Kidney (tissue), 14 donors: Measurements from ENCODE around the gene SASH1. TPM values are rescaled to one million over a fixed set of nuclear protein-coding genes. Genes with fewer than 3 reads are reported as not detected.

Experiments used
- DNase-seq, 5 donors: peaks; one replicate each; pipeline ENCODE4 v3.0.0-alpha.2; 2013 to 2020
- FAIRE-seq: peaks from 2 replicates; lab custom pipeline; 2012; peaks lifted over from hg19 to GRCh38; lab: Jason Lieb, UNC
- H3K27ac ChIP-seq, 2 donors: one replicate each; pipeline ENCODE4 v1.7.0; 2013; ENCODE audit warnings: low read depth in 2 of 2, low read length in 2 of 2, inconsistent platforms in 1 of 2
- H3K27me3 ChIP-seq: one replicate; pipeline ENCODE4 v1.7.1; 2013; ENCODE audit warnings: low read length, inconsistent platforms; ENCODE audit not compliant: control insufficient read depth, insufficient read depth
- H3K36me3 ChIP-seq, 3 donors: one replicate each; pipeline versions ENCODE4 v1.7.0 to v1.7.1; 2013; ENCODE audit warnings: low read length in 3 of 3, control low read depth in 1 of 3, inconsistent platforms in 1 of 3; ENCODE audit not compliant: insufficient read depth in 3 of 3, control insufficient read depth in 2 of 3
- H3K4me1 ChIP-seq, 3 donors: one replicate each; pipeline versions ENCODE4 v1.7.0 to v1.7.1; 2013; ENCODE audit warnings: low read length in 3 of 3, inconsistent platforms in 1 of 3, low read depth in 1 of 3; ENCODE audit not compliant: control insufficient read depth in 2 of 3, insufficient read depth in 2 of 3
- H3K4me3 ChIP-seq, 3 donors: one replicate each; pipeline versions ENCODE4 v1.7.0 to v1.8.1; 2013; ENCODE audit warnings: low read length in 3 of 3, control low read depth in 1 of 3, inconsistent platforms in 1 of 3
- H3K9ac ChIP-seq, 3 donors: one replicate each; pipeline versions ENCODE4 v1.7.0 to v1.7.1; 2013; ENCODE audit warnings: low read length in 3 of 3, control low read depth in 1 of 3, inconsistent platforms in 1 of 3
- H3K9me3 ChIP-seq, 3 donors: one replicate each; pipeline versions ENCODE4 v1.7.0 to v1.7.1; 2013; ENCODE audit warnings: low read length in 3 of 3, control low read depth in 1 of 3, inconsistent platforms in 1 of 3; ENCODE audit not compliant: control insufficient read depth in 2 of 3, insufficient read depth in 1 of 3
- intact Hi-C: fragments of 100-400 bp; cut with DNase I; formaldehyde crosslinking; loops from one replicate; pipeline ENCODE4 v1.11.1; 2022
- polyA plus RNA-seq: library from polyadenylated mRNA; stranded (reverse); fragments of 350-450 nt; fragmentation: Illumina TruSeq; extraction: RNeasy Lipid Tissue Mini Kit (QIAGEN cat#74804); gene quantifications from one replicate; pipeline ENCODE4 v1.2.3, GENCODE V29; 2014; ENCODE audit warnings: low read depth, low replicate concordance; ENCODE audit not compliant: insufficient read depth
- total RNA-seq: library from RNA; stranded (reverse); fragmentation: NEBNext Ultra II Directional; extraction: Animal tissue kit (Norgen Biotek cat#: 25700); gene quantifications from one replicate; pipeline ENCODE4 v1.2.1, GENCODE V29; 2021
- TF ChIP-seq, protein P1 (sequence below): IDR thresholded peaks from 3 replicates; pipeline ENCODE4 v1.5.1; 2012; ENCODE audit warnings: mild to moderate bottlenecking, moderate library complexity, borderline replicate concordance; ENCODE audit not compliant: insufficient read depth; ENCODE audit errors: extremely low read depth
- donor health status: control.
- donor health status: control.
- donor health status: control.
- donor health status: control.
- donor health status: control.
- donor health status: DM: yes; HTN: yes; CAD: no.
- donor health status: Normal renal cell carcinoma (clear cell type).

The SASH1 gene
- total and polyA plus RNA-seq, 2 donors from 2014 or later, result 6.2 to 148 TPM

DNA sequence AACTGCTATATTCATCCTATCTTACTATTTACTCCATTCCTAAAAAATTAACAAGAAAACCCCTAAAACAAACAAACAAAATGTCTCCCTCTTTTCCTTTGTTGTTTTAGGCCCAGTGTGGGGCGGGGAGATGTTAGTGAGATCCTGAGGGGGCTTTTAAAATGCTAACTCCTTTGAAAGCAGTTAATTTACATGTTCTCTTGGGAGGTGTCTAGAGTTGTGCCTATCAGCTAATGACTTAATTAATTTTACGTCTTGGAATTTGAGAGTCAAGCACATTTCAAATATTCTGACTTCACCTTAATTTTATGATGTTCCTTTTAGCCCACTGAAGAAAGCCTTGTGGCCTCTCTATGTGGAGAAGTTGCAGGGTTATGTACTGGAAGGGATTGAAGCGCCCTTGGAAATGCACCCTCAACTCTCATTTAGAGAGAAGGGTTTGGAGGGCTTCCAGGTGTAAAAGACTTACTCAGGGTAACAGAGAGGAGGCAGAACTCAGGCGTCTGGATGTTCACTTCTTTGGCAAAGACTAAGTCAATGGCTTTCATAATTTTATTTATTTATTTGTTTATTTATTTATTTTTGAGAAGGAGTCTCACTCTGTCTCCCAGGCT is 4.9 kb downstream of the SASH1 start:
- no peak overlapping the region for H3K9ac ChIP-seq
- DNase-seq (no peak), FAIRE-seq (no peak)
- intact Hi-C loops, result no loop called here
- no peaks in the 10 kb centered on the region for H3K27me3 ChIP-seq
- no peak overlapping the region for H3K4me3 ChIP-seq
- H3K36me3 ChIP-seq, result no peaks in the 10 kb centered on the region
- H3K9me3 ChIP-seq, result no peaks in the 10 kb centered on the region
- no peak overlapping the region for H3K27ac ChIP-seq
- H3K4me1 ChIP-seq, result peaks cover 0 to 4% (median 0%) of the 10 kb centered on the region in 3 donors
- TF ChIP-seq, protein P1, sequence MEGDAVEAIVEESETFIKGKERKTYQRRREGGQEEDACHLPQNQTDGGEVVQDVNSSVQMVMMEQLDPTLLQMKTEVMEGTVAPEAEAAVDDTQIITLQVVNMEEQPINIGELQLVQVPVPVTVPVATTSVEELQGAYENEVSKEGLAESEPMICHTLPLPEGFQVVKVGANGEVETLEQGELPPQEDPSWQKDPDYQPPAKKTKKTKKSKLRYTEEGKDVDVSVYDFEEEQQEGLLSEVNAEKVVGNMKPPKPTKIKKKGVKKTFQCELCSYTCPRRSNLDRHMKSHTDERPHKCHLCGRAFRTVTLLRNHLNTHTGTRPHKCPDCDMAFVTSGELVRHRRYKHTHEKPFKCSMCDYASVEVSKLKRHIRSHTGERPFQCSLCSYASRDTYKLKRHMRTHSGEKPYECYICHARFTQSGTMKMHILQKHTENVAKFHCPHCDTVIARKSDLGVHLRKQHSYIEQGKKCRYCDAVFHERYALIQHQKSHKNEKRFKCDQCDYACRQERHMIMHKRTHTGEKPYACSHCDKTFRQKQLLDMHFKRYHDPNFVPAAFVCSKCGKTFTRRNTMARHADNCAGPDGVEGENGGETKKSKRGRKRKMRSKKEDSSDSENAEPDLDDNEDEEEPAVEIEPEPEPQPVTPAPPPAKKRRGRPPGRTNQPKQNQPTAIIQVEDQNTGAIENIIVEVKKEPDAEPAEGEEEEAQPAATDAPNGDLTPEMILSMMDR, result no peak

DNA sequence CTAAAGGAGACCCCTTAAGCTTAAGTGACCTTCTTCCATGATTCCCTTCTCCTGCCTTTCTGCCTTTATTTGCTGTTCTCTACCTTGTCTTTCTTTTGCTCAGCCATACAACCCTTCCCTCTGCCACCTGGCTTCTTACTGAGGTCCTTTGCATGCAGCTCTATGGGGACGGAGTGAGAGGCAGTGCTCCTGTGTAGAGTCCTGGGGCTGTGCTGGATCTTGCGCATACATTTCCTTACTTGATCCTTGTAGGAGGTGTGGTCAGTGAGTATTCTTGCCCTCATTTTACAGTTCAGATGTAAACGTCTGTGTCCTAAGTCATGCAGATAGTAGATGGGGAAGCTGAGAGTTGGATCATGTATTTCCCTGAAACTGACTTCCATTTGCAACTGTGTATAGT is 5.7 kb downstream of the SASH1 start:
- intact Hi-C loops, result no loop called here
- FAIRE-seq, result no peak

DNA sequence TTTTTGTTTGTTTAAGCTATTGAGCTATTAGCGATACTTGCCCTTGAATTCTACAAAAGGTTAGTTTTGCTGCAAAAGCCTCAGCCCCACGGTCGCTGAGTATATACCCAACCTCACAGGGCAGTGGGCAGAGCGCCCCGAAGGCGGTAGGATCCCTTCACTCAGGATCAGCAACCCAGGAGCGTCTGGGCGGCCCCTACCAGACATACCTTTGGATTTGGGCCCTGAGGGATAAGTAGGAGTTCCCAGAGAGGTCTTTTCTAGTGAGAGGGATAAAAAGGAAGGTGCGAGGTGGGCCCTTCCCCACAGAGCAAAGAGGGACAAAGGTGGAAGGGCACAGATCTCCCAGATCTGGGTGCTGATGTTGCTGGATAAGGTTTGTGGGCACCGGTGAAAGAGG is 6.1 kb downstream of the SASH1 start:
- Histone ChIP-seq H3K9ac (no peak overlapping the region), H3K9me3 (no peaks in the 10 kb centered on the region), H3K27ac (no peak overlapping the region), H3K4me3 (no peak overlapping the region), H3K27me3 (no peaks in the 10 kb centered on the region), H3K4me1 (peaks cover 0 to 4% (median 0%) of the 10 kb centered on the region in 3 donors), H3K36me3 (no peaks in the 10 kb centered on the region)
- DNase-seq (no peak), FAIRE-seq (no peak)
- intact Hi-C loops, result no loop called here
- TF ChIP-seq, protein P1, result no peak

More for the DNA sequence above, 5.7 kb downstream of the SASH1 start:
- Histone ChIP-seq H3K4me3 (no peak overlapping the region), H3K4me1 (peaks cover 0 to 4% (median 0%) of the 10 kb centered on the region in 3 donors), H3K27ac (no peak overlapping the region), H3K9ac (no peak overlapping the region), H3K36me3 (no peaks in the 10 kb centered on the region), H3K27me3 (no peaks in the 10 kb centered on the region), H3K9me3 (no peaks in the 10 kb centered on the region)
- no peak for DNase-seq
- TF ChIP-seq, protein P1, result no peak
